ENCODE data around the gene CRYBG1.

CRYBG1 gene

GRCh38 chr6:106360410-106360988 lies at the start of gene CRYBG1:
TSS of gene CRYBG1 (plus strand) at chr6:106360717. CDS start at chr6:106360909, 192 bp downstream.
- peak within 1 kb of the TSS; percentile 22; the same call in 1 of the 2 replicates for H3K27ac ChIP-seq

GRCh38 chr6:106315765-106316374 lies 44.6 kb upstream of the CRYBG1 start:
- H3K27ac ChIP-seq: no peak overlapping the region
- TF ChIP-seq CTCF (conservative IDR thresholded peaks at IDR 0.05) (no peak), ZFX (IDR thresholded peaks at IDR 0.05) (no peak)

More at GRCh38 chr6:106360410-106360988, at the start of gene CRYBG1:
- TF ChIP-seq ZFX (IDR thresholded peaks at IDR 0.05) (no peak), CTCF (conservative IDR thresholded peaks at IDR 0.05) (peak; percentile 99)

- no peak overlapping the region for H3K27ac ChIP-seq
- TF ChIP-seq CTCF (conservative IDR thresholded peaks at IDR 0.05): no peak
- no peak for TF ChIP-seq ZFX (IDR thresholded peaks at IDR 0.05)
Observed at GRCh38 chr6:106316375-106316766, 44.1 kb upstream of the CRYBG1 start.

GRCh38 chr6:106318061-106318460 lies 42.5 kb upstream of the CRYBG1 start:
- H3K27ac ChIP-seq: no peak overlapping the region
- TF ChIP-seq CTCF (conservative IDR thresholded peaks at IDR 0.05): no peak
- TF ChIP-seq ZFX (IDR thresholded peaks at IDR 0.05): no peak

- no peak overlapping the region for H3K27ac ChIP-seq
- no peak for TF ChIP-seq ZFX (IDR thresholded peaks at IDR 0.05)
- TF ChIP-seq CTCF (conservative IDR thresholded peaks at IDR 0.05): no peak
Observed at GRCh38 chr6:106318851-106319250, 41.7 kb upstream of the CRYBG1 start.

- H3K27ac ChIP-seq: no peak overlapping the region
- no peak for TF ChIP-seq ZFX (IDR thresholded peaks at IDR 0.05)
- TF ChIP-seq CTCF (conservative IDR thresholded peaks at IDR 0.05): no peak
Observed at GRCh38 chr6:106321940-106322339, 38.6 kb upstream of the CRYBG1 start.

- peak overlapping the region; percentile 93 for H3K27ac ChIP-seq
- no peak for TF ChIP-seq CTCF (conservative IDR thresholded peaks at IDR 0.05)
- no peak for TF ChIP-seq ZFX (IDR thresholded peaks at IDR 0.05)
Observed at GRCh38 chr6:106324726-106325335, 35.7 kb upstream of the CRYBG1 start.
